HEK293 (cell line): ENCODE data around the gene AGAP1.

Source experiments
- CTCF ChIA-PET: fragments of 350-600 bp; formaldehyde crosslinking; extraction: SDS; loops from one replicate; lab custom pipeline; 2021; ENCODE audit warnings: antibody characterized with exemption; lab: Yijun Ruan, JAX
- POLR2A ChIA-PET: fragments of 300-600 bp; formaldehyde crosslinking; extraction: SDS; loops from one replicate; lab custom pipeline; 2020; ENCODE audit warnings: antibody characterized with exemption, inconsistent platforms; lab: Yijun Ruan, JAX
- H3K27ac ChIP-seq: fragments of 200-500 bp; sonication (Bioruptor generic); 2 replicates; pipeline ENCODE4 v1.5.1; 2014; ENCODE audit warnings: low read depth, low read length, control low read depth, inconsistent platforms; ENCODE audit errors: extremely low read depth
- H3K36me3 ChIP-seq, 2 experiments: fragments of 200-500 bp in 1 of 2; sonication (Bioruptor generic) in 1 of 2; 1 replicate in 1 of 2; 2 replicates in 1 of 2; pipeline ENCODE4 v1.5.1; 2014 to 2017; ENCODE audit warnings: inconsistent platforms in 2 of 2, low read length in 2 of 2; ENCODE audit not compliant: control insufficient read depth in 2 of 2, insufficient read depth in 1 of 2
- H3K4me1 ChIP-seq: fragments of 200-500 bp; sonication (Bioruptor generic); 2 replicates; pipeline ENCODE4 v1.5.1; 2014; ENCODE audit warnings: mild to moderate bottlenecking, low read length, inconsistent platforms; ENCODE audit not compliant: control insufficient read depth, insufficient read depth
- H3K4me3 ChIP-seq: 2 replicates; pipeline ENCODE4 v1.5.1; 2011; ENCODE audit warnings: low read depth, mild to moderate bottlenecking, control low read depth, low read length, moderate library complexity
- H3K9me3 ChIP-seq: fragments of 200-500 bp; sonication (Bioruptor generic); 2 replicates; pipeline ENCODE4 v1.5.1; 2014; ENCODE audit warnings: low read depth, low read length, inconsistent platforms; ENCODE audit not compliant: control insufficient read depth, insufficient read depth
- EGR2 ChIP-seq: fragments of 450-650 bp; formaldehyde crosslinking; IDR thresholded peaks from 2 replicates; pipeline ENCODE4 v1.5.1; 2016; ENCODE audit warnings: low read depth, missing biosample characterization, missing genetic modification characterization
- HOXD13 ChIP-seq: sonication (generic); formaldehyde crosslinking; IDR thresholded peaks from 2 replicates; pipeline ENCODE4 v1.8.0; 2022; ENCODE audit warnings: missing genetic modification reagents, borderline replicate concordance
- KLF8 ChIP-seq: fragments of 450-650 bp; formaldehyde crosslinking; IDR thresholded peaks from 2 replicates; pipeline ENCODE4 v1.5.1; 2016; ENCODE audit warnings: missing biosample characterization, missing genetic modification characterization
- KLF9 ChIP-seq: fragments of 450-650 bp; formaldehyde crosslinking; IDR thresholded peaks from 2 replicates; pipeline ENCODE4 v1.5.1; 2016; ENCODE audit warnings: missing biosample characterization, missing genetic modification characterization, low read depth
- PBX3 ChIP-seq: sonication (generic); formaldehyde crosslinking; IDR thresholded peaks from 2 replicates; pipeline ENCODE4 v1.8.1; 2022; ENCODE audit warnings: mild to moderate bottlenecking, moderate library complexity, missing genetic modification reagents
- RBAK ChIP-seq: fragments of 450-650 bp; formaldehyde crosslinking; IDR thresholded peaks from 2 replicates; pipeline ENCODE4 v1.5.1; 2016; ENCODE audit warnings: missing biosample characterization, missing genetic modification characterization
- SCRT1 ChIP-seq: fragments of 450-650 bp; formaldehyde crosslinking; IDR thresholded peaks from 2 replicates; pipeline ENCODE4 v1.5.1; 2016; ENCODE audit warnings: missing biosample characterization, missing genetic modification characterization, borderline replicate concordance
- SCRT2 ChIP-seq: fragments of 450-650 bp; formaldehyde crosslinking; IDR thresholded peaks from 2 replicates; pipeline ENCODE4 v1.5.1; 2016; ENCODE audit warnings: missing biosample characterization, missing genetic modification characterization
- WT1 ChIP-seq: fragments of 450-650 bp; formaldehyde crosslinking; IDR thresholded peaks from 2 replicates; pipeline ENCODE4 v1.5.1; 2016; ENCODE audit warnings: missing biosample characterization, missing genetic modification characterization
- YY1 ChIP-seq: fragments of 450-650 bp; formaldehyde crosslinking; IDR thresholded peaks from 2 replicates; pipeline ENCODE4 v1.5.1; 2018; ENCODE audit warnings: missing biosample characterization, missing genetic modification characterization
- ZBTB20 ChIP-seq: fragments of 450-650 bp; formaldehyde crosslinking; IDR thresholded peaks from 2 replicates; pipeline ENCODE4 v1.5.1; 2016; ENCODE audit warnings: missing biosample characterization, missing genetic modification characterization
- ZBTB21 ChIP-seq: fragments of 450-650 bp; formaldehyde crosslinking; IDR thresholded peaks from 2 replicates; pipeline ENCODE4 v1.5.1; 2017; ENCODE audit warnings: missing biosample characterization, missing genetic modification characterization
- ZFP41 ChIP-seq: fragments of 450-650 bp; formaldehyde crosslinking; IDR thresholded peaks from 2 replicates; pipeline ENCODE4 v1.5.1; 2016; ENCODE audit warnings: missing biosample characterization, missing genetic modification characterization, borderline replicate concordance
- ZNF140 ChIP-seq: fragments of 450-650 bp; formaldehyde crosslinking; IDR thresholded peaks from 2 replicates; pipeline ENCODE4 v1.5.1; 2016; ENCODE audit warnings: missing biosample characterization, missing genetic modification characterization
- ZNF174 ChIP-seq: fragments of 450-650 bp; formaldehyde crosslinking; IDR thresholded peaks from 2 replicates; pipeline ENCODE4 v1.5.0; 2017; ENCODE audit warnings: missing biosample characterization, mild to moderate bottlenecking, missing genetic modification characterization
- ZNF221 ChIP-seq: fragments of 450-650 bp; formaldehyde crosslinking; IDR thresholded peaks from 2 replicates; pipeline ENCODE4 v1.5.1; 2017; ENCODE audit warnings: missing biosample characterization, missing genetic modification characterization, borderline replicate concordance
- ZNF24 ChIP-seq: fragments of 450-650 bp; formaldehyde crosslinking; IDR thresholded peaks from 2 replicates; pipeline ENCODE4 v1.5.1; 2016; ENCODE audit warnings: missing biosample characterization, missing genetic modification characterization
- ZNF311 ChIP-seq: fragments of 450-650 bp; formaldehyde crosslinking; IDR thresholded peaks from 2 replicates; pipeline ENCODE4 v1.5.1; 2017; ENCODE audit warnings: missing biosample characterization, missing genetic modification characterization, borderline replicate concordance
- ZNF324 ChIP-seq: fragments of 450-650 bp; formaldehyde crosslinking; IDR thresholded peaks from 2 replicates; pipeline ENCODE4 v1.5.1; 2016; ENCODE audit warnings: missing biosample characterization, missing genetic modification characterization
- ZNF426 ChIP-seq: fragments of 450-650 bp; formaldehyde crosslinking; IDR thresholded peaks from 2 replicates; pipeline ENCODE4 v1.5.1; 2017; ENCODE audit warnings: missing biosample characterization, missing genetic modification characterization, mild to moderate bottlenecking, inconsistent platforms, moderate library complexity
- ZNF449 ChIP-seq: fragments of 450-650 bp; formaldehyde crosslinking; IDR thresholded peaks from 2 replicates; pipeline ENCODE4 v1.5.1; 2017; ENCODE audit warnings: missing biosample characterization, mild to moderate bottlenecking, missing genetic modification characterization, moderate library complexity
- ZNF501 ChIP-seq: fragments of 450-650 bp; formaldehyde crosslinking; IDR thresholded peaks from 2 replicates; pipeline ENCODE4 v1.5.1; 2016; ENCODE audit warnings: missing biosample characterization, missing genetic modification characterization
- ZNF521 ChIP-seq: fragments of 450-650 bp; formaldehyde crosslinking; IDR thresholded peaks from 2 replicates; pipeline ENCODE4 v1.5.1; 2017; ENCODE audit warnings: missing biosample characterization, mild to moderate bottlenecking, missing genetic modification characterization
- ZNF555 ChIP-seq: fragments of 450-650 bp; formaldehyde crosslinking; conservative IDR thresholded peaks from 2 replicates; pipeline ENCODE4 v1.5.1; 2017; ENCODE audit warnings: missing biosample characterization, mild to moderate bottlenecking, missing genetic modification characterization, inconsistent platforms
- ZNF623 ChIP-seq: fragments of 450-650 bp; formaldehyde crosslinking; IDR thresholded peaks from 2 replicates; pipeline ENCODE4 v1.5.1; 2016; ENCODE audit warnings: missing biosample characterization, missing genetic modification characterization
- ZNF624 ChIP-seq: fragments of 450-650 bp; formaldehyde crosslinking; IDR thresholded peaks from 2 replicates; pipeline ENCODE4 v1.5.1; 2017; ENCODE audit warnings: missing biosample characterization, missing genetic modification characterization
- ZNF76 ChIP-seq: fragments of 450-650 bp; formaldehyde crosslinking; IDR thresholded peaks from 2 replicates; pipeline ENCODE4; 2016; ENCODE audit warnings: low read depth, missing biosample characterization, missing genetic modification characterization, borderline replicate concordance
- ZNF843 ChIP-seq: fragments of 450-650 bp; formaldehyde crosslinking; IDR thresholded peaks from 2 replicates; pipeline ENCODE4 v1.5.1; 2016; ENCODE audit warnings: missing biosample characterization, missing genetic modification characterization
- TF ChIP-seq, protein P1 (sequence below): fragments of 450-650 bp; formaldehyde crosslinking; conservative IDR thresholded peaks from 2 replicates; pipeline ENCODE4 v1.5.1; 2016; ENCODE audit warnings: low read depth, missing biosample characterization, missing genetic modification characterization
- TF ChIP-seq, protein P2 (sequence below): fragments of 450-650 bp; formaldehyde crosslinking; IDR thresholded peaks from 2 replicates; pipeline ENCODE4 v1.5.1; 2016; ENCODE audit warnings: missing biosample characterization, missing genetic modification characterization

The AGAP1 gene

DNA sequence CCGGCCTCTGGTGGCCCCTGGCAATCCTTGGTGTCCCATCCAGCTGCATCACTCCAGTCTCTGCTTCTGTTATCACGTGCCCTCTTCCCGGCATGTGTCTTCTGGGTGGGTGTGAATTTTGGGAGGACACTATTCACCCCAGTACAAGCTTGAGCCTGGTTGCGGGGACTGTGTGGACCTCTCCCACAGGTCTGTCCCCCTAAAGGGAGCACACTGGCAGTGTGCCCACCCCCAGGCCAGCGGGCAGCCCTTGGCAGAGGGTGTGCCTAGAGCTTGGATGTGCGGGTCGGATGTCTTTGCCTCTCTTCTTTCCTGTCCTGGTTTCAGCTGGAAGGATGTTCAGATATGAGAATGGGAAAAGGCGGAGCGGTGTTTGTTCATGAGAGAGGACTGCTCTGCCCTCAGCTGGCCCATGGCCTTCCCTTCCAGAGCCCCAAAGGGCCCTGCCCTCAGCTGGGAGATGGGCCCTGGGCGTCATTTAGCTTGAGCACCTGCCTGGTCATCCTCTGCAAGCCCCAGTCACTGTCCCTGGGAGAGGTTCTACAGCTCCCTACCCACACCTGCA, 73.2 kb downstream of the AGAP1 start:
- TF ChIP-seq ZNF221 (no peak), ZNF311 (tag by site-specific recombination) (no peak), ZNF449 (no peak), ZNF843 (tag by site-specific recombination) (no peak), ZNF140 (no peak), ZBTB21 (no peak), ZNF76 (no peak), ZBTB20 (tag by site-specific recombination) (no peak), ZNF555 (tag by site-specific recombination) (no peak), SCRT1 (no peak), ZNF426 (tag by site-specific recombination) (no peak), YY1 (tag by site-specific recombination) (no peak), PBX3 (CRISPR knock-in tag) (no peak), ZNF24 (tag by site-specific recombination) (no peak), ZNF623 (tag by site-specific recombination) (no peak), ZNF521 (tag by site-specific recombination) (no peak), HOXD13 (CRISPR knock-in tag) (no peak), KLF9 (tag by site-specific recombination) (no peak)
- TF ChIP-seq, protein P1, sequence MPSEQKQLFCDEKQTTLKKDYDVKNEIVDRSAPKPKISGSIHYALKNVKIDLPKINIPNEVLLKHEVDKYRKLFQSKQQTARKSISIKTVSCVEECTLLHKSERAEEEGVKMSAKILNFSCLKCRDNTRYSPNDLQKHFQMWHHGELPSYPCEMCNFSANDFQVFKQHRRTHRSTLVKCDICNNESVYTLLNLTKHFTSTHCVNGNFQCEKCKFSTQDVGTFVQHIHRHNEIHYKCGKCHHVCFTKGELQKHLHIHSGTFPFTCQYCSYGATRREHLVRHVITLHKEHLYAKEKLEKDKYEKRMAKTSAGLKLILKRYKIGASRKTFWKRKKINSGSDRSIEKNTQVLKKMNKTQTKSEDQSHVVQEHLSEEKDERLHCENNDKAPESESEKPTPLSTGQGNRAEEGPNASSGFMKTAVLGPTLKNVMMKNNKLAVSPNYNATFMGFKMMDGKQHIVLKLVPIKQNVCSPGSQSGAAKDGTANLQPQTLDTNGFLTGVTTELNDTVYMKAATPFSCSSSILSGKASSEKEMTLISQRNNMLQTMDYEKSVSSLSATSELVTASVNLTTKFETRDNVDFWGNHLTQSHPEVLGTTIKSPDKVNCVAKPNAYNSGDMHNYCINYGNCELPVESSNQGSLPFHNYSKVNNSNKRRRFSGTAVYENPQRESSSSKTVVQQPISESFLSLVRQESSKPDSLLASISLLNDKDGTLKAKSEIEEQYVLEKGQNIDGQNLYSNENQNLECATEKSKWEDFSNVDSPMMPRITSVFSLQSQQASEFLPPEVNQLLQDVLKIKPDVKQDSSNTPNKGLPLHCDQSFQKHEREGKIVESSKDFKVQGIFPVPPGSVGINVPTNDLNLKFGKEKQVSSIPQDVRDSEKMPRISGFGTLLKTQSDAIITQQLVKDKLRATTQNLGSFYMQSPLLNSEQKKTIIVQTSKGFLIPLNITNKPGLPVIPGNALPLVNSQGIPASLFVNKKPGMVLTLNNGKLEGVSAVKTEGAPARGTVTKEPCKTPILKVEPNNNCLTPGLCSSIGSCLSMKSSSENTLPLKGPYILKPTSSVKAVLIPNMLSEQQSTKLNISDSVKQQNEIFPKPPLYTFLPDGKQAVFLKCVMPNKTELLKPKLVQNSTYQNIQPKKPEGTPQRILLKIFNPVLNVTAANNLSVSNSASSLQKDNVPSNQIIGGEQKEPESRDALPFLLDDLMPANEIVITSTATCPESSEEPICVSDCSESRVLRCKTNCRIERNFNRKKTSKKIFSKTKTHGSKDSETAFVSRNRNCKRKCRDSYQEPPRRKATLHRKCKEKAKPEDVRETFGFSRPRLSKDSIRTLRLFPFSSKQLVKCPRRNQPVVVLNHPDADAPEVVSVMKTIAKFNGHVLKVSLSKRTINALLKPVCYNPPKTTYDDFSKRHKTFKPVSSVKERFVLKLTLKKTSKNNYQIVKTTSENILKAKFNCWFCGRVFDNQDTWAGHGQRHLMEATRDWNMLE (tag by site-specific recombination), result no peak
- Histone ChIP-seq H3K4me3 (no peak overlapping the region), H3K9me3 (no peaks in the 10 kb centered on the region), H3K36me3 (peaks cover 0 to 6% of the 10 kb centered on the region in 2 experiments; a peak in 2 of 3 replicates), H3K27ac (no peak overlapping the region), H3K4me1 (peaks cover 7% of the 10 kb centered on the region; the same call in 1 of the 2 replicates)
- ChIA-PET CTCF (no interaction called here), POLR2A (interaction anchor here (0.6 kb wide), 1 partner anchor 25 kb away, joined by 6 read pairs; no protein-coding TSS in a partner anchor)

GRCh38 chr2:235567842-235568241, 74.0 kb downstream of the AGAP1 start:
- CTCF ChIA-PET, result no interaction called here
- Histone ChIP-seq H3K4me3 (no peak overlapping the region), H3K27ac (no peak overlapping the region)
- no peak for TF ChIP-seq KLF8 (tag by site-specific recombination)
- TF ChIP-seq EGR2 (tag by site-specific recombination), result no peak
- TF ChIP-seq ZNF501 (tag by site-specific recombination), result no peak
- TF ChIP-seq WT1 (tag by site-specific recombination), result no peak
- TF ChIP-seq ZNF624 (tag by site-specific recombination), result no peak
- no peak for TF ChIP-seq SCRT2 (tag by site-specific recombination)
- TF ChIP-seq RBAK, result no peak
- TF ChIP-seq ZNF174 (tag by site-specific recombination), result no peak
- no peak for TF ChIP-seq ZFP41 (tag by site-specific recombination)
- TF ChIP-seq, protein P2, sequence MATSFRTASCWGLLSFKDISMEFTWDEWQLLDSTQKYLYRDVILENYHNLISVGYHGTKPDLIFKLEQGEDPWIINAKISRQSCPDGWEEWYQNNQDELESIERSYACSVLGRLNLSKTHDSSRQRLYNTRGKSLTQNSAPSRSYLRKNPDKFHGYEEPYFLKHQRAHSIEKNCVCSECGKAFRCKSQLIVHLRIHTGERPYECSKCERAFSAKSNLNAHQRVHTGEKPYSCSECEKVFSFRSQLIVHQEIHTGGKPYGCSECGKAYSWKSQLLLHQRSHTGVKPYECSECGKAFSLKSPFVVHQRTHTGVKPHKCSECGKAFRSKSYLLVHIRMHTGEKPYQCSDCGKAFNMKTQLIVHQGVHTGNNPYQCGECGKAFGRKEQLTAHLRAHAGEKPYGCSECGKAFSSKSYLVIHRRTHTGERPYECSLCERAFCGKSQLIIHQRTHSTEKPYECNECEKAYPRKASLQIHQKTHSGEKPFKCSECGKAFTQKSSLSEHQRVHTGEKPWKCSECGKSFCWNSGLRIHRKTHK (tag by site-specific recombination), result no peak
- no peak for TF ChIP-seq ZNF324

More at GRCh38 chr2:235567842-235568241, 74.0 kb downstream of the AGAP1 start:
- Histone ChIP-seq H3K4me1 (peaks cover 5% of the 10 kb centered on the region; the same call in 1 of the 2 replicates), H3K9me3 (no peaks in the 10 kb centered on the region), H3K36me3 (peaks cover 0 to 6% of the 10 kb centered on the region in 2 experiments; a peak in 2 of 3 replicates)
- POLR2A ChIA-PET, result no interaction called here
